Activated CD4-positive, alpha-beta T cell treated with anti-CD3 and anti-CD28 coated beads, Interleukin-2, amount 50 U/mL, for 16 hours (primary cell): ENCODE results near the gene APP.
"Not testable (repeated sequence)": the region's sequence is repeated elsewhere in the genome, so short reads cannot be mapped to it uniquely, and the experiment has no call there.

Experiments used
- DNase-seq: peaks from one replicate; pipeline ENCODE4 v3.0.0-alpha.2; 2020

The APP gene

GRCh38 chr21:26162081-26162480 lies 8.5 kb downstream of the APP start:
- no peak for DNase-seq

- DNase-seq: no peak
Measured at GRCh38 chr21:26159869-26160268, 10.7 kb downstream of the APP start.

DNA sequence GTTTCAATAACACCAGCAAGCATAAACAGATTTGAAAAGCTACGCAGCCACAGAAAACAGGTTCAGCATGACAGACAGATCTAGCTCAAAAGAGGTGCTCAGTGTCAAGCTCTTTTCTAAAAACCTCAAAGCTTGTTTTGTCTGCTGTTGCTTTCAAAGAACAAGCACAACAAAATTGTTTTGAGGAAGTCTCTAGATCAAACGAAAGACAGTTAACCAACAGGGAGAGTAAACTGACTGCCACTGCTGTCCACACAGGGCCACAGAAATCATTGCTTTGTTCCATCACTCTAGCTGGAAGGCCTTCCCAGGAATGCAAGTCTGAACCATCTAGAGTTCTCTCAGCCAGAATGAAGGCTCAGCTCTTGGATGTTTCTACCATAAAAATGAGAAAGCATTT lies 12.8 kb downstream of the APP start:
- no peak for DNase-seq

DNA sequence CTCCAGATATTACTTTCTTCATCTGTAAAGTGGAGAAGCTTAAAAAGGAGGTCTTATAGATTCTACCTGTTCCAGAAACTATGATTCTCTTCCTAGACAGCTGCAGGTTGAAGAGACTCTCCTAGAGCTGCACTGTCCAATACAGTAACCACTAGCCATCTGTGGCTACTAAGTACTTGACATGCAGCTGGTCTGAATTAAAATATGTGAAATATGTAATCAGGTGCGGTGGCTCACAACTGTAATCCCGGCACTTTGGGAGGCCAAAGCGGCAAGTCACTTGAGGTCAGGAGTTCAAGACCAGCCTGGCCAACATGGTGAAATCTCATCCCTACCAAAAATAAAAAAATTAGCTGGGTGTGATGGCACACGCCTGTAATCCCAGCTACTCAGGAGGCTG lies 15.8 kb downstream of the APP start:
- no peak for DNase-seq

DNA sequence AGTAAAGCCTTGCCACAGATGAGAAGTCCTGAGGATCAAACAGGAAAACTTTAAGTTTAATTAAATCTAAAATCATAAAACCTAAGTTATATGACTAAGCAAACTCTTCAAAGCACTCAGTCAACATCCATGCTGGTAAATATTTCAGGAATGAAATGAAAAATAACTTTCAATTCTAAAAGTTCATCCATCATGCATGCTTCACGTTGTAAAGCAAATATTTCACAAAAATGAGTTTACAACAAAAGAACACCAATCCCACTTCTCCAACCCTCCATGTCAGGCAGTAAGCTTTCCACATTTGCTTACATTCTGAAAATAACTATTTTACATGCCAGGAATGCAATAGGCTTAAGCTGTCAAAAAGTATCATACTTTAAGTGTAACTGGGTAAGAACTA lies 16.8 kb downstream of the APP start:
- no peak for DNase-seq

- DNase-seq: no peak
Measured at GRCh38 chr21:26148840-26149354, 21.7 kb downstream of the APP start.

GRCh38 chr21:26148071-26148839 lies 22.3 kb downstream of the APP start:
- DNase-seq: no peak

DNA sequence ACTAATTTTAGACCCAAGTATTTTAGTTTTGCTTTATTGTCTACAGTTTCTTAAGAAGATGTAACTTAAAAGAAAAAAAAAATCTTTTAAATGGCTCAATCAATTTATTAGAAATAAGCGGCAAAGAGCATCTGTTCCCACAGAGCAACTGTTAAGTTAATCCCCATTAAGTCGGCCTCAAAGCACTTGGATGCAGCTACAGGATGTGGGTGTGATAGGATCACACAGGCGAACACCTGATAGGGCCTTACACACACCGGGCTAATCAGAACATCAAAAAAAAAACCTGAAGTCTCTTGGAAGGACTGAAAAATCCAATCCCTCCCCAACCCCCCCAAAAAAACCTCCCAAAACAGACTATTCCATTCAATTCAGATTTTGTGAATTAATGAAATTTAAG lies 23.0 kb downstream of the APP start:
- DNase-seq: no peak

- DNase-seq: no peak
Measured at GRCh38 chr21:26146681-26147080, 23.9 kb downstream of the APP start.

- no peak for DNase-seq
Measured at GRCh38 chr21:26144031-26144430, 26.5 kb downstream of the APP start.

DNA sequence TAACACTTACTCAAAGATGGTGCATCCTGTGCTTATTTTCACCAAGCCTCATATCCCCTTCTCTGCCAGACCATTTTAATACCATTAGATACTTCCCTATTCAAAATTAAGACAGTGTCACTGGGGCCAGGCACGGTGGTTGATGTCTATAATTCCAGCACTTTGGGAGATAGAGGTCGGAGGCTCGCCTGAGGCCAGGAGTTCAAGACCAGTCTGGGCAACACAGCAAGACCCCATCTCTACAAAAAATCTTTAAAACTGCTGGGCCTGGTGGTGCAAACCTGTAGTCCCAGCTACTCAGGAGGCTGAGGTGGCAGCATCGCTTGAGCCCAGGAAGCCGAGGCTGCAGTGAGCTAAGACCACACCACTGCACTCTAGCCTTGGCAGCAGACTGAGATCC lies 28.2 kb downstream of the APP start:
- DNase-seq: no peak

GRCh38 chr21:26140926-26141325 lies 29.6 kb downstream of the APP start:
- DNase-seq: no peak

- no peak for DNase-seq
Measured at GRCh38 chr21:26140164-26140579, 30.4 kb downstream of the APP start.

DNA sequence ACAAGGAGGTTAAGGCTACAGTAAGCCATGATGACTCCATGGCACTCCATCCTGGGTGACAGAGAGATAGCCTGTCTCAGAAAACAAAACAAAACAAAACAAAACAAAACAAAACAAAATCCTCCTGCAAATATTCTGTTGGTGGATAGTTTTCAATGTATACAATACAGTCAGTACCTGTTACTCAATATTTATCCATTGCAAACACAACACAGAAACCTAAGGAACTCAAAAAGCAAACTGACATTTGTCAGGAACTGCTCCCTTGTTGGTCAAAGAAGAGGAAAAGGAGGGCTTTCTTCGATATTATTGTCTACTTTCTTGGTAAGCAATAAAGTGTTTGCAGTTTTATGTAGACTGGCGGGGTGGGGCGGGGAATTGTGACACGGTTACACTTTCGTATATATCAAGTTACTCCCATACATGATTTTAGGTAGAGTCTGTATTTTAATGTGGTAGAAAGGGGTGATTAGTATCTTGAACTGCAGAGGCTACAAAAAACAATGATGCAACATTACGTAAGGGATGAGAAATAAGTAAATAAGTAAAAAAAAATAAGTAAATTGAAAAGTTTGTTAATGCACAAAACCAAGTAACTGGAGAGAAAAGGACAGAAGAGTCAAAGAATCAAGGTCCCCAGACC lies 31.8 kb downstream of the APP start:
- no peak for DNase-seq

DNA sequence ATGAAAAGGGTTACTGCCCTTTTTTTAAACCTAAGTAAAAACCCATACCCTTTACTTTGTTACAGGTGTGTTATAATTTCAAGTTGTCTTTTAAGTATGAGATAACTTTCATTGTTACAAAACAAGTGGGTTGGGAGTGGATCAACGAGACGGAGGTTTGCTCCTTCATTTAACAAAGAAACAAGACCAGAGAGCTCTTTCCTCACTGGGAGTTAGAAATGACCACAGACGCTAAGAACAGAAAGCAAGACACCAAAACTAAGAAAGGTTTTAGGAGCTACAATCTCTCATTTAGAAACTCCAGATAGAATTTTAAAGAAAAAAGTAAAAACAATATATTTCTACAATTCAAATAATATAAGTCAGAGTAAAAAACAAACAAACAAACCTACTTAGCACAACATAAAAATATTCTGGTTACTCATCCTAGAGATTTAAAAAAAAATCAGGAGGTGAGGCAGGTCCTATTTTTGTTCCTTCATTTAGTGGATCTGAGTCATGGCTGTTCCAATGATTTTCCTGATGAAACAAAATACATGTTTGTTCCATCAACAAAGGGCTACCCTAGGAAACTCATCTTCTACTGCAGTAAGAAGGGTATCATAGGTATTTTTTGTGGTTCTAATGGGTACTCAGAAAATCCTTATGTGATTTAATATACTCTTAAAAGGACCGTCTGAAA lies 33.0 kb downstream of the APP start:
- DNase-seq: peak; percentile 12

DNA sequence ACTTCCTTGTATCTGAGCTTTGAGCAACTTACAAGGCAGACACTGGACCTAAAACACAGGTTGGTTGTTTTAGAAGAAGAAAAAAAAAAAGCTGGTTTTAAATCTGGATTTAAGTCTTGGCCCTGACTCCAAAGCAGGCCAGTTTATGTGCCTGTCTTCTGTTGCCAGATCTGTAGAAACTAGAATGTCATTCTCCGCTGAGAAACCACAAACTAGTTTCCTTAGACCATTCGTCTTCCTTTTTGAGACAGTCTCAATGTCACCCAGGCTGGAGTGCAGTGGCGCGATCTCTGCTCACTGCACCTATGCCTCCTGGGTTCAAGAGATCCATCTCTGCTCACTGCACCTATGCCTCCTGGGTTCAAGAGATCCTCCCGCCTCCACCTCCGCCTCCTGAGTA lies 33.9 kb downstream of the APP start:
- DNase-seq: peak; percentile 66

DNA sequence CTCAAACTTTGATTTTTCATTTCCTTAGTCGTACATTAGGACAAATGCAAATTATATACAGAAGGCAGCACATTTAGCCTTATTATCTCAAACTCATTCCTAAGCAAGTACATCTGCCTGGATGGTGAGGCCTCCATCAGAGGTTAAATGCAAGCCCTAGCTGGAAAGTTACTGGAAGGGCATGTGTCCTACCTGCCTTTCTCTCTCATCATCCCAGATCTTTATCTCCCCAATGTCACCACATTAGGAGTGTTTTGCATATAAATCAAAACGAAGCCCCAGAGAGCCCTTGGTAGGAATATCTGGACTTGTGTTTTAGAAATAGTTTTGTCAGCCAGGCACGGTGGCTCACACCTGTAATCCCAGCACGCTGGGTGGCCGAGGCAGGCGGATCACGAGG lies 35.0 kb downstream of the APP start:
- no peak for DNase-seq

DNA sequence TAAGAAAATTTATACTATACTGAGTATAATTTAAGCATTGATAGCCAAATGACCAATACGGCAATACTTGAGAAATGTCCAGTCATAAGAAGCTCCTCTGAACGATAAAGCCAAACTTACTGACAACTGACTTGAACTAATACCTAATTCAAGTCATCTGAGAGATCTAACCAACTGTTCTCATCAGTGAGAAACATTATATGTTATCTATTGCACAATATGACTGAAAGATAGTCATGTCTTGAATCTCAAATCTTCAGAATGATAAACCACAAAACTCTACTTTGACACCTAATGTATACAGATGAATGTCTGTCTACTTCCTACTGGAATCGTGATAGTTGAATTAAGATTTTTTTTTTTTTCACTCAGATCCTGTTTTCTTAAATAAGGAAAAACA lies 39.0 kb downstream of the APP start:
- DNase-seq: peak; percentile 33

DNA sequence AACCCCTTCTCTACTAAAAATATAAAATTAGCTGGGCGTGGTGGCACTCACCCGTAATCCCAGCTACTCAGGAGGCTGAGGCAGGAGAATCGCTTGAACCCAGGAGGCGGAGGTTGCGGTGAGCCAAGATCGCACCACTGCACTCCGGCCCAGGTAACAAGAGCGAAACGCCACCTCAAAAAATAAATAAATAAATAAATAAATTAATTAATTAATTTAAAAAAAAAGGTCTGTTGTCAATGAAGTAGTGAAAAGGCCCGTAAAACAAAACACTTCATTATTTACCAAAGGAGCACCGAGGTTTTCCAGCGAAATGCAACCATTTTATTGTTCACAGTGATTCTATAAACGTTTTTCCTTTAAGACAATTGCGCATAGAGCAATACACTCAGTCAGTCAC lies 39.5 kb downstream of the APP start:
- DNase-seq: not testable (repeated sequence)

DNA sequence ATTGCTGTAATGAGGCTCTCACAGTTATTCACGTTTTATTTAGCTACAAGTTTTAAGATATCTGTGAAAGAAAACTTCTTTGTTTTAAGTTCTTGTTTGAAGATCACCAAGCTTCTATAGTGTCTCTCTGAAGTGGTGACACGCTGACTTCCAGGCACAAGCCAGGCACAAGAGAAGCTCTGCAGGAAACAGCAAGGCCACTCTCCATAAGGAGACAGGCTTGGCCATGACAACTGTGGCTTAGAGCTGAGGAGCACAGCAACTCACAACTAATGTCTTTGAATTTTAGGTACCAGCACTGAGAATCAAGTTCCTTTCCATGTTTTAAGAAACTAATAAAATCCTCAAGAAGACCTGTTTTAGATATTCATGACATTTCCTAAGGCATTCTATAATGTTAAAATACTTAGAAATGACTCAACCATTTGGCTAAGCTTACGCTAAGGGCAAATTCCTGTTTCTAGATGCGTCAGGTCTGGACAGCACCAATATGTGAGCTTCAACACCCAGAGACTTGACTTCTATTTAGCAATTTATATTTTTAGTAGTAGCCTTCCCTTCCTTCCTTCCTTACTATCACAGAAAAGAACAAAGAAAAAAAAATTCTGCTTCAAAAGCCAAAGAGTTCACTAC lies 40.2 kb downstream of the APP start:
- DNase-seq: no peak

DNA sequence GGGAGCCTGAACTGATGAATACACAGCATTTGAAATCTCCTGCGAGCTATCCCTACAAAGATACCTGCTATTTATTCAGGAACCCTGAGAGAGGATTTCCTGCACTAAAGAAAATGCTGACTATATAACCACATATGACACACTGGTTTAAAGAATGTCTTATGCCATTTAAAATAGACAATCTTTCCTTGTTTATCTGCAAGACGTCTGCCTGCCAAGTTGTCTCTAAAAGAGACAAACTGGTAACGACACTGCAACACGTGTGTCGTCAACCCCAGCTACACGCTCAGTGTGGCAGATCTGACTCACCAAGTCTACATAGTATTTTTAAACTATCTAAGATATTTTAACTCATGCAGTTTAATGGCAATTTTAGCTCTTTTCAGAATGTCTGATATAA lies 42.7 kb downstream of the APP start:
- no peak for DNase-seq

- DNase-seq: no peak
Measured at GRCh38 chr21:26127073-26127814, 43.3 kb downstream of the APP start.

DNA sequence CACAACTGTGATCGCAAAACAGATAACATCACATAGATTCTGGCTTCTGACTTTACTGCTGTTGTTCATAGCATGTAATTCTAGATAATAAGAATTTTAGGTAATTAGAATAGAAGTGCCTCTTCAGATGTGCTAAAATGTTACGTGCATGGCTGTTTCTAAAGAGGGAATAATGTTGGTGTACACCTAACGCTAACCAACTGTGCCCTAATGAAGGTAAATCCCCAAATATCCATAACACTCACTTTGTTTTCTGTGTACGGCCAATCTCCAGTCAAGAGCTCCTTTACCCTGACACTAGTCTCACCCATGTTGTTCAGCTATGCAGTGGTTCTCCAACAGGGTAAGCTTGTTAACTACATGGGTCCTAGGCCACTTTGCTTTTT lies 44.4 kb downstream of the APP start:
- no peak for DNase-seq
